Neutrophil (primary cell): Measurements from ENCODE around the gene TRAF2.
A peak's percentile ranks its signal among the peaks of the same experiment; 100 is the strongest.

Experiments
- H3K27ac ChIP-seq: fragments of 200-600 bp; sonication (generic); 2 replicates; pipeline ENCODE4 v1.5.1; 2016; ENCODE audit warnings: mild to moderate bottlenecking, moderate library complexity
- H3K27me3 ChIP-seq: fragments of 200-600 bp; sonication (generic); 2 replicates; pipeline ENCODE4 v1.6.0; 2016; ENCODE audit warnings: mild to moderate bottlenecking
- H3K36me3 ChIP-seq: fragments of 200-600 bp; sonication (generic); 2 replicates; pipeline ENCODE4 v1.5.1; 2017
- H3K4me1 ChIP-seq, 2 experiments: fragments of 200-600 bp in 1 of 2; sonication (generic) in 1 of 2; 1 replicate in 1 of 2; 2 replicates in 1 of 2; pipeline versions ENCODE4 v1.5.1 to v1.6.1; 2013 to 2016; ENCODE audit warnings: low read depth in 1 of 2, low read length in 1 of 2, mild to moderate bottlenecking in 1 of 2, moderate library complexity in 1 of 2; ENCODE audit not compliant: control insufficient read depth in 1 of 2, insufficient read depth in 1 of 2
- H3K4me3 ChIP-seq, 2 experiments: fragments of 200-600 bp in 1 of 2; sonication (generic) in 1 of 2; 1 replicate in 1 of 2; 2 replicates in 1 of 2; pipeline ENCODE4 v1.5.1; 2013 to 2016; ENCODE audit warnings: low read depth in 1 of 2, low read length in 1 of 2, mild to moderate bottlenecking in 1 of 2, moderate library complexity in 1 of 2
- H3K9me3 ChIP-seq: fragments of 200-600 bp; sonication (generic); 2 replicates; pipeline ENCODE4 v1.5.1; 2016
- TF ChIP-seq, protein P1 (sequence below): fragments of 200-600 bp; sonication (generic); IDR thresholded peaks from 2 replicates; pipeline ENCODE4 v1.5.1; 2016; ENCODE audit warnings: antibody characterized with exemption

Gene TRAF2

DNA sequence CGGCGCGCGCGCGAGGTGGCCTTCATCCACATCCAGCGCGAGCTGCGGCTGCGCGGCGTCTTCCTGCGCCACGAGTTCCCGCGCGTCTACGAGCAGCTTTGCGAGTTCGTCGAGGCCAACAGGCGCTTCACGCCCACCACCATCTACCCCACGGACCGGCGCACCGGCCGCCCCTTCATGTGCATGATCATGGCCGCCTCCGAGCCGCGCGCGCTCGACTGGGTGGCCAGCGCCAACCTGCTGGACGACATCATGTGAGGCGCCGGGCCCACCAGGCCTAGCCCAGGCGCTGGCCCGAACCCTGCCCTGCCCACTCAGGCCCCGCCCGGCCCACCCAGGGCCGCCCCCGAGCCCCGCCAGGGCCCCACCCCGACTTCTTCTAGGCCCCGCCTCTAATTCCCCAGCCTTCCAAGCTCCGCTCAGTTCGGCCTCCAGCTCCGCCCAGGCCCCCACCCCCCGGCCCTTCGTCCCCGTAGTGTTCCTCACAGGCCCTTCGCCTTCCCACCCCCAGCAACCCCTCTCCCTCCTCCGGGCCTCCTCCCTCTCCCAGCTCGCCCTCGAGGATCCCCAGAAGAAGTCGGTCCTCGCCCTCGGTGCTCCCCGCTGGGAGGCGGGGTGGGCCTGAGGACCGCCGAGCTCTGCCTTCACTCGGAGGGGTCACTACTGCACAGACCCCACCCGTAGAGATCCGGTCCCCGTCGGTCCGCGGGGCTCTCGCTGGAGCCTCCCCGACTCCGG, 39.1 kb upstream of the TRAF2 start:
- Histone ChIP-seq H3K27me3 (peaks cover 70% of the 10 kb centered on the region), H3K4me3 (peak overlapping the region; percentile 85 to 100), H3K9me3 (no peaks in the 10 kb centered on the region), H3K27ac (peak overlapping the region; percentile 44), H3K36me3 (no peaks in the 10 kb centered on the region), H3K4me1 (peaks cover 47 to 61% of the 10 kb centered on the region in 2 experiments)
- TF ChIP-seq, protein P1, sequence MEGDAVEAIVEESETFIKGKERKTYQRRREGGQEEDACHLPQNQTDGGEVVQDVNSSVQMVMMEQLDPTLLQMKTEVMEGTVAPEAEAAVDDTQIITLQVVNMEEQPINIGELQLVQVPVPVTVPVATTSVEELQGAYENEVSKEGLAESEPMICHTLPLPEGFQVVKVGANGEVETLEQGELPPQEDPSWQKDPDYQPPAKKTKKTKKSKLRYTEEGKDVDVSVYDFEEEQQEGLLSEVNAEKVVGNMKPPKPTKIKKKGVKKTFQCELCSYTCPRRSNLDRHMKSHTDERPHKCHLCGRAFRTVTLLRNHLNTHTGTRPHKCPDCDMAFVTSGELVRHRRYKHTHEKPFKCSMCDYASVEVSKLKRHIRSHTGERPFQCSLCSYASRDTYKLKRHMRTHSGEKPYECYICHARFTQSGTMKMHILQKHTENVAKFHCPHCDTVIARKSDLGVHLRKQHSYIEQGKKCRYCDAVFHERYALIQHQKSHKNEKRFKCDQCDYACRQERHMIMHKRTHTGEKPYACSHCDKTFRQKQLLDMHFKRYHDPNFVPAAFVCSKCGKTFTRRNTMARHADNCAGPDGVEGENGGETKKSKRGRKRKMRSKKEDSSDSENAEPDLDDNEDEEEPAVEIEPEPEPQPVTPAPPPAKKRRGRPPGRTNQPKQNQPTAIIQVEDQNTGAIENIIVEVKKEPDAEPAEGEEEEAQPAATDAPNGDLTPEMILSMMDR, result no peak

DNA sequence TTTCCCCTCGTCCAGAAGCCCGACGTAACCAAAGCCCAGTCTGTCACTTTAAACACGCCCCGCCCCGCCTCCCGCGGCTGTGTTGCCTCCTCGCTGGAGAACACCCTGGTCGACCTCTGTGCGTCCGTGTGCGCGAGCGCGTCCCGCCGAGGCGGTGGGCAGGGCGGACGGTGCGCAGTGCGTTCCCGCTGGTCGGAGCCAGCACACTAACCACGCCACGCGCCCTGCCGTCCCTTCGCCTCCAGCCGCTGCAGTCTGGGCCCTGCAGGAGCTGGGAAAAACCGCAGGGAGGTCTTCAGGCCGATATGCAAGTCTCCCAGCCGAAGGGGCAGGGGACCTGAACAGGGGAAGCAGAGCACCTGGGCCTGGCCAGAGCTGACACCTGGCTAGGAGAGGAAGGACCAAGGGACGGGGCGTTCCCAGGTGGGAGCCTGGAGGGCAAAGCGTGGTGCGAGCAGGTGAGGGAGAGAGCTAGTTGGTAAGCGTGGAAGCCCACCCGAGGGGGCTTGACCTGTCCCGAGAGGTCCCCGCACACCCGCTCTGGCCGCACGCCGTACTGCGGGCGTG, 38.4 kb upstream of the TRAF2 start:
- Histone ChIP-seq H3K9me3 (no peaks in the 10 kb centered on the region), H3K4me3 (peak overlapping the region; percentile 85 to 100), H3K27me3 (peaks cover 64% of the 10 kb centered on the region), H3K27ac (peak overlapping the region; percentile 44), H3K4me1 (peaks cover 44 to 56% of the 10 kb centered on the region in 2 experiments), H3K36me3 (no peaks in the 10 kb centered on the region)
- TF ChIP-seq, protein P1, result no peak

- peaks cover 38 to 50% of the 10 kb centered on the region in 2 experiments for H3K4me1 ChIP-seq
- H3K36me3 ChIP-seq, result no peaks in the 10 kb centered on the region
- TF ChIP-seq, protein P1, result no peak
- peak overlapping the region; percentile 69 for H3K27ac ChIP-seq
- H3K27me3 ChIP-seq, result peaks cover 58% of the 10 kb centered on the region
- H3K9me3 ChIP-seq, result no peaks in the 10 kb centered on the region
- H3K4me3 ChIP-seq, result peak overlapping the region; percentile 85 to 100
Observed at GRCh38 chr9:136848393-136849037, 37.8 kb upstream of the TRAF2 start.

- H3K27me3 ChIP-seq, result peaks cover 50% of the 10 kb centered on the region
- TF ChIP-seq, protein P1, result peak; percentile 50
- peak within 1 kb of the TSS; percentile 85 to 100 for H3K4me3 ChIP-seq
- H3K9me3 ChIP-seq, result no peaks in the 10 kb centered on the region
- no peaks in the 10 kb centered on the region for H3K36me3 ChIP-seq
- H3K27ac ChIP-seq, result peak within 1 kb of the TSS; percentile 69
- H3K4me1 ChIP-seq, result peaks cover 32 to 42% of the 10 kb centered on the region in 2 experiments
Observed at GRCh38 chr9:136849038-136849959, 37.0 kb upstream of the TRAF2 start, which contains the start of gene PHPT1. Gene PHPT1 (plus strand): TSS chr9:136849409. CDS start chr9:136849431, 22 bp downstream.
